Measurements from ENCODE around the gene LRRC25.
A peak's percentile ranks its signal among the peaks of the same experiment; 100 is the strongest.

The LRRC25 gene

GRCh38 chr19:18436671-18437490 lies 39.5 kb upstream of the LRRC25 start:
- DNase-seq = peak in 20 of 56 donors; percentile 11 to 78 (median 32)

GRCh38 chr19:18435842-18436670 lies 38.6 kb upstream of the LRRC25 start:
- no peak for DNase-seq

- DNase-seq = no peak
These were observed 37.9 kb upstream of the LRRC25 start for GRCh38 chr19:18435178-18435841.

- DNase-seq = no peak
These were observed 37.2 kb upstream of the LRRC25 start for GRCh38 chr19:18434411-18435175.

- DNase-seq = peak in 1 of 56 donors; percentile 16
These were observed 36.4 kb upstream of the LRRC25 start for GRCh38 chr19:18433735-18434398.

GRCh38 chr19:18433015-18433691 lies 35.7 kb upstream of the LRRC25 start:
- peak in 4 of 56 donors; percentile 6 to 33 (median 17) for DNase-seq

GRCh38 chr19:18432275-18433014 lies 35.0 kb upstream of the LRRC25 start:
- no peak for DNase-seq

GRCh38 chr19:18431351-18432197 lies 34.2 kb upstream of the LRRC25 start:
- DNase-seq = no peak

- no peak for DNase-seq
These were observed 33.2 kb upstream of the LRRC25 start for GRCh38 chr19:18430417-18431144.

GRCh38 chr19:18429717-18430416 lies 32.4 kb upstream of the LRRC25 start:
- no peak for DNase-seq

GRCh38 chr19:18428787-18429674 lies 31.6 kb upstream of the LRRC25 start:
- peak in 43 of 56 donors; percentile 13 to 85 (median 61) for DNase-seq

- no peak for DNase-seq
These were observed 30.9 kb upstream of the LRRC25 start for GRCh38 chr19:18428173-18428786.

- no peak for DNase-seq
These were observed 30.3 kb upstream of the LRRC25 start for GRCh38 chr19:18427743-18428113.

- DNase-seq = no peak
These were observed 29.8 kb upstream of the LRRC25 start for GRCh38 chr19:18427080-18427742.

- DNase-seq = no peak
These were observed 29.0 kb upstream of the LRRC25 start for GRCh38 chr19:18426416-18426767.
